Astrocyte (in vitro differentiated cells and primary cell): ENCODE data around the gene KIF26B. TPM values are rescaled to one million over a fixed set of nuclear protein-coding genes. Genes with fewer than 3 reads are reported as not detected.

Source experiments
- DNase-seq: peaks from one replicate; pipeline ENCODE4 v3.0.0-alpha.2; 2010; ENCODE audit warnings: low read depth
- FAIRE-seq: peaks from 2 replicates; lab custom pipeline; 2011; peaks lifted over from hg19 to GRCh38; lab: Jason Lieb, UNC
- H2AFZ ChIP-seq: 2 replicates; pipeline ENCODE4 v1.6.0; 2012; ENCODE audit warnings: low read depth, low read length, inconsistent platforms
- H3K27ac ChIP-seq: 2 replicates; pipeline ENCODE4 v1.5.1; 2011; ENCODE audit warnings: low read depth, low read length, inconsistent platforms
- H3K27me3 ChIP-seq: 2 replicates; pipeline ENCODE4 v1.6.0; 2011; ENCODE audit warnings: low read length, inconsistent platforms; ENCODE audit not compliant: insufficient read depth
- H3K36me3 ChIP-seq: 2 replicates; pipeline ENCODE4 v1.5.1; 2011; ENCODE audit warnings: low read length, inconsistent platforms; ENCODE audit not compliant: insufficient read depth
- H3K4me1 ChIP-seq: 2 replicates; pipeline ENCODE4 v1.5.1; 2011; ENCODE audit warnings: low read length, inconsistent platforms; ENCODE audit not compliant: insufficient read depth
- H3K4me2 ChIP-seq: 2 replicates; pipeline ENCODE4 v1.6.0; 2012; ENCODE audit warnings: low read length, inconsistent platforms
- H3K4me3 ChIP-seq: 2 replicates; pipeline ENCODE4 v1.5.1; 2011; ENCODE audit warnings: low read depth, mild to moderate bottlenecking, low read length, inconsistent platforms; ENCODE audit not compliant: insufficient read depth
- H3K79me2 ChIP-seq: 2 replicates; pipeline ENCODE4 v1.6.0; 2012; ENCODE audit warnings: mild to moderate bottlenecking, low read length, inconsistent platforms; ENCODE audit not compliant: insufficient read depth
- H3K9ac ChIP-seq: 2 replicates; pipeline ENCODE4 v1.6.0; 2012; ENCODE audit warnings: mild to moderate bottlenecking, low read length, inconsistent platforms
- H3K9me3 ChIP-seq: 2 replicates; pipeline ENCODE4 v1.5.1; 2012; ENCODE audit warnings: low read depth, mild to moderate bottlenecking, low read length, inconsistent platforms; ENCODE audit not compliant: insufficient read depth
- H4K20me1 ChIP-seq: 2 replicates; pipeline ENCODE4 v1.6.0; 2012; ENCODE audit warnings: low read length, inconsistent platforms; ENCODE audit not compliant: insufficient read depth
- H3K27ac Mint-ChIP-seq: one replicate; pipeline ENCODE4 v1.8.0; 2021; ENCODE audit warnings: mild to moderate bottlenecking, mixed read lengths; ENCODE audit not compliant: unreplicated experiment
- H3K27me3 Mint-ChIP-seq: one replicate; pipeline ENCODE4 v1.8.0; 2021; ENCODE audit warnings: low read depth, mixed read lengths; ENCODE audit not compliant: unreplicated experiment
- H3K36me3 Mint-ChIP-seq: one replicate; pipeline ENCODE4 v1.8.0; 2021; ENCODE audit warnings: low read depth, mixed read lengths; ENCODE audit not compliant: unreplicated experiment
- H3K4me1 Mint-ChIP-seq: one replicate; pipeline ENCODE4 v1.8.0; 2021; ENCODE audit warnings: low read depth, mixed read lengths; ENCODE audit not compliant: unreplicated experiment
- H3K4me3 Mint-ChIP-seq: one replicate; pipeline ENCODE4 v1.8.0; 2021; ENCODE audit warnings: mild to moderate bottlenecking, moderate library complexity, mixed read lengths; ENCODE audit not compliant: unreplicated experiment
- H3K9me3 Mint-ChIP-seq: one replicate; pipeline ENCODE4 v1.8.0; 2021; ENCODE audit warnings: mild to moderate bottlenecking, mixed read lengths; ENCODE audit not compliant: unreplicated experiment
- EZH2 ChIP-seq: IDR thresholded peaks from 2 replicates; pipeline ENCODE4 v1.6.1; 2012; ENCODE audit warnings: mild to moderate bottlenecking, low read length, inconsistent platforms; ENCODE audit not compliant: insufficient read depth
- total RNA-seq: library from RNA; stranded (reverse); gene quantifications from 2 replicates; pipeline ENCODE4 v1.2.1, GENCODE V29; 2021
- TF ChIP-seq, protein P1 (sequence below): IDR thresholded peaks from 2 replicates; pipeline ENCODE4 v1.5.1; 2011; ENCODE audit warnings: low read depth, mild to moderate bottlenecking, inconsistent platforms, low read length, moderate library complexity; ENCODE audit not compliant: insufficient read depth

The KIF26B gene
- total RNA-seq, 1 donor from 2014 or later: 6.8 TPM

DNA sequence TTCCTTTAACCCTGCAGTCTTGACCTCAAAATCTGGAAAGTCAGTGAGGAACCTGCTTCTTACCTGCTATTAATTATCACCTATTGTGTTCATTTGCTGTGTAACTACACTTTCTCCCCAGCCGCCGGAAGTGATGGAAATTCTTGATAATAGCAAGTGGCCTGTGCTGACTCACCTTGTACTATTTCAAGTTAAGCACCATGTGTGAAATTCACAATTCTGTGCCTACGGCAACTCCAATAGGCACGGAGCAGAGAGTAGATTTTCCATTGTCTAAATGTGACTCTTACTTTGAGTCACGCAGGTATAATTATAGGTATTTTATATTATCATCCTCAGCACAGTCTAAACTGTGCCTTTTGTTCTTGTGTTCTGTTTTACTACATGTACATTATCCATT lies 466.8 kb downstream of the KIF26B start:
- H3K27ac Mint-ChIP-seq: no peak overlapping the region
- Histone ChIP-seq H3K4me1 (no peaks in the 10 kb centered on the region), H3K4me3 (no peak overlapping the region), H3K27me3 (no peaks in the 10 kb centered on the region), H4K20me1 (no peaks in the 10 kb centered on the region), H3K9me3 (no peaks in the 10 kb centered on the region), H3K9ac (no peak overlapping the region), H2AFZ (no peak overlapping the region), H3K27ac (no peak overlapping the region), H3K79me2 (no peaks in the 10 kb centered on the region), H3K4me2 (no peak overlapping the region), H3K36me3 (no peaks in the 10 kb centered on the region)
- FAIRE-seq (no peak), DNase-seq (peak; percentile 15)
- peaks cover 3% of the 10 kb centered on the region for H3K27me3 Mint-ChIP-seq
- peaks cover 6% of the 10 kb centered on the region for H3K36me3 Mint-ChIP-seq
- no peak overlapping the region for H3K4me3 Mint-ChIP-seq
- TF ChIP-seq, protein P1, sequence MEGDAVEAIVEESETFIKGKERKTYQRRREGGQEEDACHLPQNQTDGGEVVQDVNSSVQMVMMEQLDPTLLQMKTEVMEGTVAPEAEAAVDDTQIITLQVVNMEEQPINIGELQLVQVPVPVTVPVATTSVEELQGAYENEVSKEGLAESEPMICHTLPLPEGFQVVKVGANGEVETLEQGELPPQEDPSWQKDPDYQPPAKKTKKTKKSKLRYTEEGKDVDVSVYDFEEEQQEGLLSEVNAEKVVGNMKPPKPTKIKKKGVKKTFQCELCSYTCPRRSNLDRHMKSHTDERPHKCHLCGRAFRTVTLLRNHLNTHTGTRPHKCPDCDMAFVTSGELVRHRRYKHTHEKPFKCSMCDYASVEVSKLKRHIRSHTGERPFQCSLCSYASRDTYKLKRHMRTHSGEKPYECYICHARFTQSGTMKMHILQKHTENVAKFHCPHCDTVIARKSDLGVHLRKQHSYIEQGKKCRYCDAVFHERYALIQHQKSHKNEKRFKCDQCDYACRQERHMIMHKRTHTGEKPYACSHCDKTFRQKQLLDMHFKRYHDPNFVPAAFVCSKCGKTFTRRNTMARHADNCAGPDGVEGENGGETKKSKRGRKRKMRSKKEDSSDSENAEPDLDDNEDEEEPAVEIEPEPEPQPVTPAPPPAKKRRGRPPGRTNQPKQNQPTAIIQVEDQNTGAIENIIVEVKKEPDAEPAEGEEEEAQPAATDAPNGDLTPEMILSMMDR: no peak
- TF ChIP-seq EZH2: no peak
- peaks cover 3% of the 10 kb centered on the region for H3K4me1 Mint-ChIP-seq
- H3K9me3 Mint-ChIP-seq: peaks cover 1% of the 10 kb centered on the region

DNA sequence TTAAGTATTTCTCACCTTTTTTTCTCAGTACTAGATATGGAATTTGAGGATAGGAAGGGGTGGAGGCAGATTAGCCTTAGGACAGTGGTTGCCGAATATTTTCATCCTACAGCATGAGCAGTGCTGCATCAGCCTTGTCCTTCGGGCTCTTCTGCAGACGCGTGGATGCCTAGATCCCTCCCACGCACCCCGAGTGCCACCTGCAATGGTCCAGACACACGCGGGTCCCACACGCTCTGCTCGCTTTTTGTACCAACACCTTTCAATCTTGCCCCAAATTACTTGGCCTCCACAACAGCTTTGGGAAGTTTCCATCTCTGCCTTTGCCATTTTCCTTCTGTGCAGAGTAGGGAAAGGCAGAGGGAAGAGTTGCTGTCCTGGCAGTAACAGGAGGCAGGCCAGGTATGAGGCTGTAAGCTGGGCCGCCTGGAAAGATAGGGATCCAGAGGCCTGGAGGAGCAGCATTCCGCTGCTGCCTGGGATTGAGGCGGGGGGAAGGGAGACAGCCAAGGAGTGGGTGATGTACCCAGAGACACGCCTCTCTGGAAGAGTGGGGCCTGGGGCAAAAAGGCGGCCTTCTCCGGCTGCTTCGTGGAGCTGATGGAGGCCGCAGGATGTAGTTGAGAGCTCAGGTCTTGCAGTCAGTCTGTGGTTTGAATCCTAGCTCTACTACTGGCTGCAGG lies 467.7 kb downstream of the KIF26B start:
- DNase-seq: no peak
- Histone ChIP-seq H3K27me3 (no peaks in the 10 kb centered on the region), H3K9ac (no peak overlapping the region), H3K9me3 (no peaks in the 10 kb centered on the region), H3K36me3 (no peaks in the 10 kb centered on the region), H3K4me1 (no peaks in the 10 kb centered on the region), H3K4me2 (no peak overlapping the region), H3K4me3 (no peak overlapping the region), H4K20me1 (no peaks in the 10 kb centered on the region), H2AFZ (no peak overlapping the region), H3K79me2 (no peaks in the 10 kb centered on the region), H3K27ac (no peak overlapping the region)
- no peaks in the 10 kb centered on the region for H3K9me3 Mint-ChIP-seq
- no peak for FAIRE-seq
- no peak overlapping the region for H3K4me3 Mint-ChIP-seq
- H3K4me1 Mint-ChIP-seq: peaks cover 3% of the 10 kb centered on the region
- no peak overlapping the region for H3K27ac Mint-ChIP-seq
- H3K36me3 Mint-ChIP-seq: peaks cover 6% of the 10 kb centered on the region
- H3K27me3 Mint-ChIP-seq: no peaks in the 10 kb centered on the region
- TF ChIP-seq EZH2: no peak
- TF ChIP-seq, protein P1: no peak

DNA sequence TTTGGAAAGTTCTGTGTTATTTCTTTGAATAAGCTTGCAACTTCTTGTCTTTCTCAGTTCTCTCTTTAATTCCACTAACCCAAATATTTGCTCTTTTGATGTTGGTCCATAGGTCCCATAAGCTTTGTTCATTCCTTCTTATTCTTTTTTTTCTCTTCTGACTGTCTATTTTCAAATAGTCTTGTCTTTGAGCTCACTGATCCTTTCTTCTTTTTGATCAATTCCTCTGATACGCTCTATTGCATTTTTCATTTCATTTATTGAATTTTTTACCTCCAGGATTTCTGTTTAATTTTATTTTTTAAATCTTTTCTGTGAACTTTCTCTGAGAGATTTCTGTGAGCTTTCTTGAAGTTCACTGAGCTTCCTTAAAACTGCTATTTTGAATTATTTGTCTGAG lies 486.6 kb downstream of the KIF26B start:
- Histone ChIP-seq H3K9me3 (no peaks in the 10 kb centered on the region), H3K4me1 (no peaks in the 10 kb centered on the region), H4K20me1 (no peaks in the 10 kb centered on the region), H3K4me2 (no peak overlapping the region), H3K36me3 (no peaks in the 10 kb centered on the region), H3K4me3 (no peak overlapping the region), H3K27ac (no peak overlapping the region), H3K27me3 (no peaks in the 10 kb centered on the region), H2AFZ (no peak overlapping the region), H3K79me2 (no peaks in the 10 kb centered on the region), H3K9ac (no peak overlapping the region)
- peaks cover 21% of the 10 kb centered on the region for H3K9me3 Mint-ChIP-seq
- no peak overlapping the region for H3K27ac Mint-ChIP-seq
- no peaks in the 10 kb centered on the region for H3K27me3 Mint-ChIP-seq
- H3K36me3 Mint-ChIP-seq: peaks cover 28% of the 10 kb centered on the region
- no peak for DNase-seq
- TF ChIP-seq, protein P1: no peak
- no peak for TF ChIP-seq EZH2
- no peak for FAIRE-seq
- no peak overlapping the region for H3K4me3 Mint-ChIP-seq
- no peaks in the 10 kb centered on the region for H3K4me1 Mint-ChIP-seq
